DMS114 treated with DMSO at 0.1 percent for 48 hours (cell line): ENCODE results near the gene DEFB121.
"Not testable (repeated sequence)": the region's sequence is repeated elsewhere in the genome, so short reads cannot be mapped to it uniquely, and the experiment has no call there.

Source experiments
- DNase-seq: peaks from one replicate; lab custom pipeline; 2025; ENCODE audit not compliant: unreplicated experiment; lab: John Stamatoyannopoulos, UW

DEFB121 gene

DNA sequence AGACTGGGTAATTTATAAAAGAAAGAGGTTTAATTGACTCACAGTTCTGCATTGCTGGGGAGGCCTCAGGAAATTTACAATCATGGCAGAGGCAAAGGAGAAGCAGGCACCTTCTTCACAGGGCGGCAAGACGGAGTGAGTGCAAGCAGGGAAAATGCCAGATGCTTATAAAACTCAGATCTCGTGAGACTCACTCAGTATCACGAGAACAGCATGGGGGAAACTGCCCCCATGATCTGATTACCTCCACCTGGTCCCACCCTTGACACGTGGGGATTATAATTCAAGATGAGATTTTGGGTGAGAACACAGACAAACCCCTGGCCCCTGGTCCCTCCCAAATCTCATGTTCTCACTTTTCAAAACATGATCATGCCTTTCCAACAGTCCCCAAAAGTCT, 41.7 kb downstream of the DEFB121 start:
- DNase-seq: not testable (repeated sequence)

DNA sequence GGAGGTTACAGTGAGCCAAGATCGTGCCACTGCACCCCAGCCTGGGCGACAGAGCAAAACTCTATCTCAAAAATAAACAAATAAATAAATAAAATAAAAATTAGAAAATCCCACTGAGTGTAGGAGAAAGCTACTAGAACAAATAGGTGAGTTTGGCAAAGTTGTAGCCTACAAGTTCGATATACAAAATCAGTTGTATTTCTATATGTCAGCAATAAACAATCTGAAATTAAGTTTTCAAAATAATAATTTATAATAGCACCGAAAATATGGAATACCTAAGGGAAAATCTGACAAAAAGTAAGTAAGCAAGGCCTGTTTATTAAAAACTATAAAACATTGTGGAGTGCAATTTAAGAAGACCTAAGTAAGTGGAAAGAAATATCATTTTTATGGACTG, 42.7 kb downstream of the DEFB121 start:
- no peak for DNase-seq

DNA sequence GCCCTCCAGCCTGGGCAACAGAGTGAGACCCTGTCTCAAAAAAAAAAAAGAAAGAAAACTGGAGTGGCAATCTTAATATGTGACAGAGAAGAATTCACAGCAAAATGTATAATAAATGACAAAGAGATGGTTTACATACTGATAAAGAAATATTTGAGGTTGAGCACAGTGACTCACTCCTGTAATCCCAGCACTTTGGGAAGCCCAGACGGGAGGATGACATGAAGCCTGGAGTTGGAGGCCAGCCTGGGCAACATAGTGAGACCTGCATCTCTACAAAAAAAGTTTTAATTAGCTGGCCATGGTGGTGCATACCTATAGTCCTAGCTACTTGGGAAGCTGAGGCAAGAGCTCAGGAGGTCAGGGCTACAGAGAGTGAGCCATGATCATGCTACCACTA, 50.0 kb downstream of the DEFB121 start:
- no peak for DNase-seq
